NOMO-1 treated with dmso at 0.1 percent for 144 hours (cell line): ENCODE data around the gene UGT1A4.
"Not testable (repeated sequence)": the region's sequence is repeated elsewhere in the genome, so short reads cannot be mapped to it uniquely, and the experiment has no call there.

Experiments used
- DNase-seq: peaks from one replicate; lab custom pipeline; 2025; ENCODE audit not compliant: unreplicated experiment; lab: John Stamatoyannopoulos, UW

The UGT1A4 gene

GRCh38 chr2:233699424-233700027 is 19.0 kb upstream of the UGT1A4 start:
- no peak for DNase-seq

GRCh38 chr2:233700028-233700635 is 18.4 kb upstream of the UGT1A4 start:
- no peak for DNase-seq

- not testable (repeated sequence) for DNase-seq
Observed at GRCh38 chr2:233700842-233701241, 17.7 kb upstream of the UGT1A4 start.

- DNase-seq = no peak
Observed at GRCh38 chr2:233702238-233702637, 16.3 kb upstream of the UGT1A4 start.

- no peak for DNase-seq
Observed at GRCh38 chr2:233705911-233706506, 12.5 kb upstream of the UGT1A4 start.

- no peak for DNase-seq
Observed at GRCh38 chr2:233706720-233707119, 11.8 kb upstream of the UGT1A4 start.

GRCh38 chr2:233707940-233708644 is 10.4 kb upstream of the UGT1A4 start:
- DNase-seq = no peak

GRCh38 chr2:233708942-233709341 is 9.6 kb upstream of the UGT1A4 start:
- DNase-seq = no peak

GRCh38 chr2:233711312-233712008 is 7.1 kb upstream of the UGT1A4 start:
- no peak for DNase-seq

- DNase-seq = no peak
Observed at GRCh38 chr2:233712611-233713261, 5.8 kb upstream of the UGT1A4 start, which contains the start of gene UGT1A5. UGT1A5 (plus strand) TSS chr2:233712907; CDS start chr2:233712992, 85 bp downstream.

- DNase-seq = no peak
Observed at GRCh38 chr2:233713262-233713615, 5.3 kb upstream of the UGT1A4 start.

- no peak for DNase-seq
Observed at GRCh38 chr2:233714121-233714520, 4.4 kb upstream of the UGT1A4 start.

GRCh38 chr2:233728723-233729301 is 10.3 kb downstream of the UGT1A4 start, which contains the start of gene UGT1A3:
UGT1A3 (plus strand) TSS chr2:233729042; CDS start chr2:233729127, 85 bp downstream.
- no peak for DNase-seq

- DNase-seq = not testable (repeated sequence)
Observed at GRCh38 chr2:233736868-233737653, 18.5 kb downstream of the UGT1A4 start.

GRCh38 chr2:233740870-233741269 is 22.3 kb downstream of the UGT1A4 start:
- DNase-seq = no peak

GRCh38 chr2:233743464-233744259 is 25.1 kb downstream of the UGT1A4 start:
- no peak for DNase-seq

- DNase-seq = no peak
Observed at GRCh38 chr2:233745073-233745755, 26.7 kb downstream of the UGT1A4 start.

GRCh38 chr2:233745838-233746237 is 27.3 kb downstream of the UGT1A4 start:
- not testable (repeated sequence) for DNase-seq
